ENCODE data around the gene BABAM2.
"Not testable (repeated sequence)": the region's sequence is repeated elsewhere in the genome, so short reads cannot be mapped to it uniquely, and the experiment has no call there.

BABAM2 gene

GRCh38 chr2:28071221-28071620 is 180.7 kb downstream of the BABAM2 start:
- no peak for DNase-seq (ENCODE audit: low read depth)

- no peak for DNase-seq (ENCODE audit: low read depth)
Measured at GRCh38 chr2:28074137-28074536, 183.6 kb downstream of the BABAM2 start.

- DNase-seq (ENCODE audit: low read depth): peak; percentile 98
Measured at GRCh38 chr2:28080911-28081310, 190.4 kb downstream of the BABAM2 start.

GRCh38 chr2:28082131-28082530 is 191.6 kb downstream of the BABAM2 start:
- DNase-seq (ENCODE audit: low read depth): peak; percentile 92

GRCh38 chr2:28083476-28083875 is 192.9 kb downstream of the BABAM2 start:
- no peak for DNase-seq (ENCODE audit: low read depth)

- DNase-seq (ENCODE audit: low read depth): peak; percentile 90
Measured at GRCh38 chr2:28084564-28084963, 194.0 kb downstream of the BABAM2 start.

- peak; percentile 70 for DNase-seq (ENCODE audit: low read depth)
Measured at GRCh38 chr2:28085201-28085600, 194.7 kb downstream of the BABAM2 start.

- DNase-seq (ENCODE audit: low read depth): no peak
Measured at GRCh38 chr2:28086611-28087010, 196.1 kb downstream of the BABAM2 start.

GRCh38 chr2:28088970-28089369 is 198.4 kb downstream of the BABAM2 start:
- DNase-seq (ENCODE audit: low read depth): peak; percentile 21

GRCh38 chr2:28089486-28089885 is 199.0 kb downstream of the BABAM2 start:
- no peak for DNase-seq (ENCODE audit: low read depth)

- no peak for DNase-seq (ENCODE audit: low read depth)
Measured at GRCh38 chr2:28093308-28093707, 202.8 kb downstream of the BABAM2 start.

- no peak for DNase-seq (ENCODE audit: low read depth)
Measured at GRCh38 chr2:28093768-28094167, 203.2 kb downstream of the BABAM2 start.

GRCh38 chr2:28094739-28095138 is 204.2 kb downstream of the BABAM2 start:
- DNase-seq (ENCODE audit: low read depth): no peak

GRCh38 chr2:28095622-28096021 is 205.1 kb downstream of the BABAM2 start:
- DNase-seq (ENCODE audit: low read depth): no peak

- DNase-seq (ENCODE audit: low read depth): no peak
Measured at GRCh38 chr2:28096421-28096820, 205.9 kb downstream of the BABAM2 start.

- DNase-seq (ENCODE audit: low read depth): no peak
Measured at GRCh38 chr2:28098501-28099225, 208.1 kb downstream of the BABAM2 start.

GRCh38 chr2:28101123-28101522 is 210.6 kb downstream of the BABAM2 start:
- no peak for DNase-seq (ENCODE audit: low read depth)

- DNase-seq (ENCODE audit: low read depth): no peak
Measured at GRCh38 chr2:28101892-28102291, 211.4 kb downstream of the BABAM2 start.

GRCh38 chr2:28102455-28102874 is 211.9 kb downstream of the BABAM2 start:
- peak; percentile 44 for DNase-seq (ENCODE audit: low read depth)

- no peak for DNase-seq (ENCODE audit: low read depth)
Measured at GRCh38 chr2:28103611-28104010, 213.1 kb downstream of the BABAM2 start.

- DNase-seq (ENCODE audit: low read depth): no peak
Measured at GRCh38 chr2:28108143-28108542, 217.6 kb downstream of the BABAM2 start.

GRCh38 chr2:28113771-28114170 is 223.2 kb downstream of the BABAM2 start:
- not testable (repeated sequence) for DNase-seq (ENCODE audit: low read depth)

- DNase-seq (ENCODE audit: low read depth): peak; percentile 64
Measured at GRCh38 chr2:28117104-28117596, 226.6 kb downstream of the BABAM2 start.

- DNase-seq (ENCODE audit: low read depth): no peak
Measured at GRCh38 chr2:28119631-28120030, 229.1 kb downstream of the BABAM2 start.

Data from amniotic epithelial cell (primary cell).